ENCODE data around the gene SMPD3.

GRCh38 chr16:68386628-68387027, 61.7 kb downstream of the SMPD3 start:
- TF ChIP-seq EZH2 (IDR thresholded peaks at IDR 0.05) (no peak), ZNF274 (IDR thresholded peaks at IDR 0.05; ENCODE audit: low read depth, low read length) (no peak), SP1 (IDR thresholded peaks at IDR 0.05; ENCODE audit: low read depth) (no peak), POLR2A (IDR thresholded peaks at IDR 0.05; ENCODE audit: borderline replicate concordance, extremely low read depth, insufficient read depth, insufficient read length) (no peak), JUND (IDR thresholded peaks at IDR 0.05) (no peak), CTCF (IDR thresholded peaks at IDR 0.05 in 2 of 3, conservative IDR thresholded peaks at IDR 0.05 in 1 of 3; ENCODE audit: borderline replicate concordance in 1 of 3, insufficient read depth in 1 of 3, low read depth in 2 of 3, low read length in 2 of 3) (no peak), RAD21 (IDR thresholded peaks at IDR 0.05; ENCODE audit: low read depth) (no peak)

Data from HCT116 (cell line).